AG20443 (cell line): ENCODE measurements around the gene NT5DC1.
"Not testable (repeated sequence)": the region's sequence is repeated elsewhere in the genome, so short reads cannot be mapped to it uniquely, and the experiment has no call there.

Experiments
- DNase-seq: peaks from one replicate; pipeline ENCODE4 v3.0.0; 2012; ENCODE audit warnings: low spot score, mixed read lengths

NT5DC1 gene

GRCh38 chr6:116278854-116279231 is 178.2 kb downstream of the NT5DC1 start:
- DNase-seq: no peak

DNA sequence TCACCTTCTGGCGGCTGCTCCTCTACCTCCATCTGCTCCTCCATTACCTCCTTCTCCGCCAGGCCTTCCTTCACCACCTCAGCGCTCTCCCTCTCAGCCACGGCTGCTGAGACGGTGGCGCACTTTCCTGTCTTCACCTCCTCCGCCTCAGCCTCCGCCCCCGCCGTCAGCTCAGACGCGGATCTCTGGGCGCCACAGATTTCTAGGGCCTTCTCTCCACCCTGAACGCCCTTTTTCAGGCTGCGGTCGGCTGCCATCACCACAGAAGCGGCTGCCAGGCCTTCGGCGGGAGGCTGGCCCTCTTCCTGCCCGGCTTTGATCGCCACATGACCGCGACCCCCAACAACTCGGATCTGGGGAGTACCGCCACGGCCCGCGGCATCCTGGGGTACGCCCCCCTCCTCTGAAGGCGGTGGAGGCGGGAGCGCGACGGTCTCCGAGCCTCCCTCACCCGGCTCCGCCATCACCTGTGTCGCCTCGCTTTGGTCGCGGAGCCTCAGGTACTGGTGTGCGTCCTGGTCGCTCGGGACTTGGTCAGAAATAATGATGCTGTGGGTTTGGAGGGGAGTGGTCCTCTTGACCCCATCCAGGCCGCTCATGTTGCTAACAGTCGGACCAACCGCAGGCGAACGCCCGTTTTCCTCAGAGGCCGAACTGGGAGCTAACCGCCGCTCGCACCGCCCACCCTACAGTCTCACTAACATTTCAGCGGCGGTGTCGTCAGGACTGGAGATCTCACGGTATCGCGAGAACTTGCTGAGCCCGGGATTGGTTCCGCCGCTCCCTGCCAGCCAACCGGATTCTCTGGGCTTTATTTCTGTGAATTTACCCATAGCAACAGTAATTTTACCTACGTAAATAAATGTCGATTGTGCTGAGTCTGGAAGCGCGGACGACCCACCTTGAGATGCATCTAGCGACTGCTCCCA is 178.8 kb downstream of the NT5DC1 start, which contains the start of gene TSPYL1:
TSPYL1 (minus strand) TSS at position 699 of the 929 bp plus-strand sequence; CDS start at position 599, 100 bp downstream.
- DNase-seq: peak; percentile 96

DNA sequence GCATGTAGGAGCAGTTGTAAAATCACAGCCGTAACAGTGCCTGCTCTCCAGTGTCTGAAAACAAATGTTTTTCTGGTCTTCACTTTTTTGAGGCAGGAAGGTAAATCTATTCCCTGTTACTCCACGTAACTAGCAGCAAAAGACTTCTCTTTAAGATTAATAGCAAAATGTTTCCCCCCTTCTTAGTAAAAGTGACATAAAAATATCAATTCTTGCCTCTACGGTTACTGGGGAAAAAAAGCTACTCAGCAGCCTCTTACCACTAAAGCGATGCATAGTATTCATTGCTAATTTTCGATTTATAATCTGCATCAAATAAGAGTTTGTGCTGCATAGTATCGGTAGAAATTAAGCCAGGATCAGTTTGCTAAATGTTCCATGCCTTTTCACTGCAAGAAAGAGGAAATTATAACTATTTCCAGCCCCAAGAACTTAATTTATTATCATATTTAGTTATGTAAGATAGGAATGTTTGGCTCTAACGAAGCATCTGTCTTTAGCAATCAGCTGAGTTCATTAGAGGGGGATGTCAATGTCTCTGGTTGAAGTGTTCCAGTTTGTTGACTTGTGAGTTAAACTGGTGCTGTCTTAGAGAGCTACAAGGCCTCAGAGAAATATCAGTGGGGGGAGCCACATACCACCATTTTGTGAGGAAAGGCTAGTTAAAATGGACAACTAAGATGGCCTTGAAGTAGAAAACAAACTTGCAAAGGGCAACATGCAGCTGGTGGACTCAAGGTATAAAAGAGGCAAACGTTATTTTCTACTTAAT is 179.7 kb downstream of the NT5DC1 start:
- DNase-seq: no peak

- no peak for DNase-seq
Observed at GRCh38 chr6:116280933-116281316, 180.3 kb downstream of the NT5DC1 start.

DNA sequence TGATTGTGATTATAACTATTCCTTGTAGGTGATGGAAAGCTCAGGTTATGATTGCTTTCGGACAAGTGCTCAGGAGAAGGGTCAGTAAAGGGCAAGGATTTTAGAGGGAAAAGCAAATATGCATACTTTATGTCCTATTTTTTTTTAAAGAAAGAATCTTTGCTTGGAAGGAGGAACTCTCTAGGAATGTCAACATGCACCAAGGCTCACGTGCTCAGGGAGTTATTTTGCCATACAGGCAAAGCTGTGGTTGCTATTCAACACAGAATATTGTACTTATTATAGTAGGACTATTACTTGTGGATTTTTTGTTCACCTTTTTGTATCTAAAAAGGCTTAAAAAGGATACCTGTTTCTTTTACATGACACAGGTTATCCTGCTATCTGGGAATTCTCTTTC is 182.0 kb downstream of the NT5DC1 start:
- DNase-seq: no peak

GRCh38 chr6:116283191-116283590 is 182.5 kb downstream of the NT5DC1 start:
- DNase-seq: no peak

- DNase-seq: not testable (repeated sequence)
Observed at GRCh38 chr6:116284984-116285383, 184.3 kb downstream of the NT5DC1 start.

- no peak for DNase-seq
Observed at GRCh38 chr6:116286773-116287358, 186.2 kb downstream of the NT5DC1 start.

DNA sequence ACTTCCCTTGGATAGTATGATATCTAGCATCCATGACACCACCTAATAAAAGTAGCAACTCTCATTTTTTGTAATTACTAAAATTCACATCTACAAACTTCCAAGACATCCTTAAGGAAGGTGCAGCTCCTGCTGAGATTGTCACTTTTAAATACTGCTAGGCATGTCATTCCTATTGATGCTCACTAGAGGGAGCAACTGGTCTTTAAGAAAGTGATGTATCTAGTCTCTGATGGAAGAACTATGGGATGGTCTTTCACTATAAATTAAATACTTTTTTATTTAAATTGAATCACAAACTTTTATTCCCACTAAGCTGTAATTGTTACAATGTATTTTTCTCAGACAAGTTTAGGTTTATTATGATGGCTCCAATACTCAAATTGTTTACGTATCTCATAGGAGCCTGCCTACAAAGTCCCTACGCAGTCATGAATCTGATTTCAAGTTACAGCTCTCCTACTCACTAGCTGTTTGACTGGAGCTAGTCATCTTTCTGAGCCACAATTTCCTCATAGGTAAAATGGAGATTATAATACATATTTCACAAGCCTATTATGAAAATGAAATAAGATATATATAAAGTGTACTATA is 187.1 kb downstream of the NT5DC1 start:
- DNase-seq: peak; percentile 23

- no peak for DNase-seq
Observed at GRCh38 chr6:116289876-116290275, 189.2 kb downstream of the NT5DC1 start.

- no peak for DNase-seq
Observed at GRCh38 chr6:116290799-116291198, 190.1 kb downstream of the NT5DC1 start.

DNA sequence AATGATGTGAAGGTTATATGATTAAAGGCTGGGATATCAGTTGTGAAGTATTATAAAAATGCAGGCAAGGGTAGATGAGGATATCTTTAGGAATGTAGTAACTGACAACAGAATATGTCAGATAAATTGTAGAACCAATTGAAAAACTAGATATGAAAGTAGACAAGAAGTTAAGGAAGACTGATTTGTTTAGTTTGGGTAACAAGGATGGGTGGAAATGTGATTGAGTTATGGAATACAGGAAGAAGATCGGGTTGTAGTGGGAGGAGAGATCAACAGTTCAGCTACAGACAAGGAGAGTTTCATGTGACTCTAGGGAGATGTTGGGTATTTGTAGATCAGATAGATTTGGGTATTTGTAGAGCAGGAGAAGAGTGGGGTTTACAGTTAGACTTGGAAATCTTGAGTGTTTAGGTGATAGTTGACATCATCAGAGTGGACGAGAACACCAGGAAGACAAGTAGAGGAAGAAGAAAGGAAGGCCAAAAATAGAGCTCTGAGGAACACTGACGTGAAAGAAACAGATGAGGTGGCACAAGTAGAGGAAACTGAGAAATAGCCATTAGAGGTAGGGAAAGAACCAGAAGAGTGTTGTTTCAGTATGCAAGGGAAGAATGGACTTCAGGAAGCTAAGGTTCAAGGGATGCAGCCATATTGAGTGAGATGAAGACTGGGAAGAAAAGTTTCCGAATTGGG is 191.2 kb downstream of the NT5DC1 start:
- no peak for DNase-seq

GRCh38 chr6:116292553-116292952 is 191.9 kb downstream of the NT5DC1 start:
- DNase-seq: no peak

DNA sequence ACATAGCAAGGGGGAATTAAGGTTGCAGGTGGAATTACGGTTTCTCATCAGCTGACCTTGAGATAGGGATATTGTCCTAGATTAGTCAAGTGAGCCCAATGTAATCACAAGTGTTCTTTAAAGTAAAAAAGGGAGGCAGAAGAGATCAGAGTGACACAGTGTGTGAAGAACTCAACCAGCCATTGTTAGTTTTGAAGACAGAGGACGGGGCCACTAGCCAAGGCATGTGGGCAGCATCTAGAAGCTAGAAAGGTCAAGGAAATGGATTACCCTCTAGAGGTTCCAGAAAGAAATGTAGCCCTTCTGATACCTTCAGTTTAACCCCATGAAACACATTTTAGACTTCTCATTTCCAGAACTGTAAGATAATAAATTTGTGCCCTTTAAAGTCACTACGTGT is 197.6 kb downstream of the NT5DC1 start:
- no peak for DNase-seq

- DNase-seq: no peak
Observed at GRCh38 chr6:116298973-116299372, 198.3 kb downstream of the NT5DC1 start.
